Aorta (tissue), 5 donors: ENCODE results near the gene HSD17B2. TPM values are rescaled to one million over a fixed set of nuclear protein-coding genes. Genes with fewer than 3 reads are reported as not detected.
"Not testable (repeated sequence)": the region's sequence is repeated elsewhere in the genome, so short reads cannot be mapped to it uniquely, and the experiment has no call there.

Experiments used
- ATAC-seq: fragments of 200-7000 bp; cut with Tn5 transposase; one replicate; pipeline ENCODE4 v1.9.1; 2022; ENCODE audit warnings: moderate library complexity; ENCODE audit not compliant: low FRiP score
- DNase-seq, 2 donors: peaks; one replicate each; pipeline ENCODE4 v3.0.0-alpha.2; 2020
- H3K27ac ChIP-seq, 2 donors: one replicate each; pipeline ENCODE4 v1.5.1; 2013; ENCODE audit warnings: low read length in 2 of 2, mild to moderate bottlenecking in 2 of 2, moderate library complexity in 2 of 2, control low read depth in 1 of 2, inconsistent platforms in 1 of 2, low read depth in 1 of 2
- H3K27me3 ChIP-seq, 2 donors: one replicate each; pipeline ENCODE4 v1.6.1; 2013; ENCODE audit warnings: control low read depth in 1 of 2, low read length in 1 of 2, mild to moderate bottlenecking in 1 of 2, moderate library complexity in 1 of 2; ENCODE audit not compliant: insufficient read depth in 2 of 2, control insufficient read depth in 1 of 2
- H3K36me3 ChIP-seq, 2 donors: one replicate each; pipeline ENCODE4 v1.6.1; 2013; ENCODE audit warnings: control low read depth in 1 of 2, low read length in 1 of 2, mild to moderate bottlenecking in 1 of 2; ENCODE audit not compliant: insufficient read depth in 2 of 2, control insufficient read depth in 1 of 2
- H3K4me1 ChIP-seq, 2 donors: one replicate each; pipeline ENCODE4 v1.6.1; 2013; ENCODE audit warnings: low read length in 2 of 2, control low read depth in 1 of 2, mild to moderate bottlenecking in 1 of 2, moderate library complexity in 1 of 2; ENCODE audit not compliant: insufficient read depth in 2 of 2, control insufficient read depth in 1 of 2
- H3K4me3 ChIP-seq, 2 donors: one replicate each; pipeline ENCODE4 v1.5.1; 2013; ENCODE audit warnings: low read length in 2 of 2, control low read depth in 1 of 2, mild to moderate bottlenecking in 1 of 2
- H3K9me3 ChIP-seq: one replicate; pipeline ENCODE4 v1.6.1; 2013; ENCODE audit warnings: mild to moderate bottlenecking, low read length; ENCODE audit not compliant: control insufficient read depth
- WGBS, 2 donors: extraction: QIAGEN DNeasy Blood & Tissue Kit; methylation state at CpG; one replicate each; pipeline ENCODE4 v1.1.7; 2013; 5-methylcytosine and 5-hydroxymethylcytosine counted together
- intact Hi-C, 2 donors: fragments of 100-400 bp; cut with DNase I; formaldehyde crosslinking; loops; one replicate each; pipeline versions ENCODE4 v1.14.2 to v1.15.0; 2022
- polyA plus RNA-seq, 2 donors: library from polyadenylated mRNA; stranded (reverse); fragments of 200-250 nt; gene quantifications; one replicate each; pipeline ENCODE4 v1.2.3, GENCODE V29; 2013
- total RNA-seq, 2 donors: library from RNA; stranded (reverse); fragmentation: NEBNext Ultra II Directional; extraction: Animal tissue kit (Norgen Biotek cat#: 25700); gene quantifications; one replicate each; pipeline ENCODE4 v1.2.1, GENCODE V29; 2021
- donor health status: healthy with polysubstance abuse.
- donor health status: Bipolar disorder and iron deficiency.
- donor health status: DM: no; HTN: no; CAD: no.
- donor health status: DM: no; HTN: no; CAD: no.
- donor health status: DM: yes; HTN: yes; CAD: no.

Gene HSD17B2
- total and polyA plus RNA-seq, 4 donors = 1.5 to 16.4 TPM; not detected in 2

- peaks cover 1% of the 10 kb centered on the region for H3K9me3 ChIP-seq
- H3K4me3 ChIP-seq = no peak overlapping the region
- H3K27me3 ChIP-seq = no peaks in the 10 kb centered on the region
- DNase-seq = no peak
- no peak overlapping the region for H3K27ac ChIP-seq
- intact Hi-C loops = no loop called here
- no peaks in the 10 kb centered on the region for H3K4me1 ChIP-seq
- 87 to 91% methylated on average over 3 of the region's 3 CpGs for WGBS, 2 donors
- H3K36me3 ChIP-seq = no peaks in the 10 kb centered on the region
- ATAC-seq = no peak
These were observed 32.2 kb upstream of the HSD17B2 start for GRCh38 chr16:82002831-82003230.

DNA sequence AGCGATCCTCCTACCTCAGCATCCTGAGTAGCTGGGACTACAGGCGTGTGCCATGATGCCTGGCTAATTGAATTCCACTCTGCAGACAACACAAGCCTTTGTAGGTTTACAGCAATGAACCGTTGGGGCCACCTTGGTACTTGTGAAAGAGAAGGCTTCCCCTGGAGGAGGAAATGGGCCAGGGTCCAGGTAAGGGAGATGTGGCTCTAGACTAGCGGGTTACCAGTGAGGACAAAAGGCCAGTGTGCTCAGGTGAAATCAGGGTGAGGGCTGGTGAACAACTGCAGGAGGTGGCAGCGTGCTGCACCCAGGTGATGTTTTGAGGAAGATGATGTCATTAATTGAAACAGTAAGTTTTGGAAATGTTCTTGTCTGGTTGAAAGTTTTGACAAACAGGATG is 30.5 kb upstream of the HSD17B2 start:
- DNase-seq = no peak
- Histone ChIP-seq H3K27ac (no peak overlapping the region), H3K9me3 (peaks cover 6% of the 10 kb centered on the region), H3K4me3 (no peak overlapping the region), H3K36me3 (no peaks in the 10 kb centered on the region), H3K27me3 (no peaks in the 10 kb centered on the region), H3K4me1 (no peaks in the 10 kb centered on the region)
- intact Hi-C loops = no loop called here
- WGBS, 2 donors = 91 to 92% methylated on average over 5 of the region's 5 CpGs
- no peak for ATAC-seq

- no peaks in the 10 kb centered on the region for H3K4me1 ChIP-seq
- no peak for ATAC-seq
- WGBS, 2 donors = 69 to 81% methylated on average over 6 of the region's 6 CpGs
These were observed 29.8 kb upstream of the HSD17B2 start for GRCh38 chr16:82005027-82005830.

GRCh38 chr16:82006036-82006435 is 29.0 kb upstream of the HSD17B2 start:
- DNase-seq (no peak), ATAC-seq (no peak)
- H3K9me3 ChIP-seq = peaks cover 6% of the 10 kb centered on the region
- no peak overlapping the region for H3K4me3 ChIP-seq
- intact Hi-C loops = no loop called here
- WGBS, 2 donors = 92% methylated on average over 5 of the region's 5 CpGs
- H3K4me1 ChIP-seq = no peaks in the 10 kb centered on the region
- no peak overlapping the region for H3K27ac ChIP-seq
- no peaks in the 10 kb centered on the region for H3K36me3 ChIP-seq
- H3K27me3 ChIP-seq = no peaks in the 10 kb centered on the region

More at GRCh38 chr16:82005027-82005830, 29.8 kb upstream of the HSD17B2 start:
- Histone ChIP-seq H3K4me3 (no peak overlapping the region), H3K9me3 (peaks cover 6% of the 10 kb centered on the region), H3K27ac (no peak overlapping the region), H3K36me3 (no peaks in the 10 kb centered on the region), H3K27me3 (no peaks in the 10 kb centered on the region)
- intact Hi-C loops = no loop called here
- DNase-seq = no peak

- no peaks in the 10 kb centered on the region for H3K36me3 ChIP-seq
- no peaks in the 10 kb centered on the region for H3K4me1 ChIP-seq
- intact Hi-C loops = no loop called here
- no peak overlapping the region for H3K27ac ChIP-seq
- ATAC-seq = no peak
- DNase-seq = no peak
- peaks cover 0 to 4% of the 10 kb centered on the region in 2 donors for H3K27me3 ChIP-seq
- 87% methylated on average over 2 of the region's 2 CpGs for WGBS, 2 donors
- H3K9me3 ChIP-seq = peaks cover 9% of the 10 kb centered on the region
- no peak overlapping the region for H3K4me3 ChIP-seq
These were observed 27.9 kb upstream of the HSD17B2 start for GRCh38 chr16:82007189-82007588.

- H3K4me1 ChIP-seq = no peaks in the 10 kb centered on the region
- H3K27me3 ChIP-seq = peaks cover 0 to 4% of the 10 kb centered on the region in 2 donors
- no peak overlapping the region for H3K27ac ChIP-seq
- no peaks in the 10 kb centered on the region for H3K36me3 ChIP-seq
- intact Hi-C loops = no loop called here
- 95 to 96% methylated on average over 9 of the region's 9 CpGs for WGBS, 2 donors
- ATAC-seq (no peak), DNase-seq (no peak)
- peaks cover 9% of the 10 kb centered on the region for H3K9me3 ChIP-seq
- no peak overlapping the region for H3K4me3 ChIP-seq
These were observed 26.0 kb upstream of the HSD17B2 start for GRCh38 chr16:82008957-82009592.

DNA sequence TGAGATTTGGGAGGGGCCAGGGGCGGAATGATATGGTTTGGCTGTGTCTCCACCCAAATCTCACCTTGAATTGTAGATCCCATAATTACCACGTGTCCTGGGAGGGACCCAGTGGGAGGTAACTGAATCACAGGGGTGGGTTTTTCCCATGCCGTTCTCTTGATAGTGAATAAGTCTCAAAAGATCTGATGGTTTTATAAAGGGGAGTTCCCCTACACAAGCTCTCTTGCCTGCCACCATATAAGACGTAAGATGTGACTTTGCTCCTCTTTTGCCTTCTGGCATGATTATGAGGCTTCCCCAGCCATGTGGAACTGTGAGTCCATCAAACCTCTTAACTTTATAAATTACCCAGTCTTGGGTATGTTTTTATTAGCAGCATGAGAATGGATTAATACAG is 25.3 kb upstream of the HSD17B2 start:
- ATAC-seq, DNase-seq, intact Hi-C loops: not testable (repeated sequence)

GRCh38 chr16:82010649-82011048 is 24.4 kb upstream of the HSD17B2 start:
- peaks cover 0 to 4% of the 10 kb centered on the region in 2 donors for H3K27me3 ChIP-seq
- DNase-seq (no peak), ATAC-seq (no peak)
- intact Hi-C loops = no loop called here
- H3K9me3 ChIP-seq = peaks cover 11% of the 10 kb centered on the region
- no peaks in the 10 kb centered on the region for H3K4me1 ChIP-seq
- H3K4me3 ChIP-seq = peak overlapping the region in 1 of 2 donors; percentile 30
- H3K36me3 ChIP-seq = no peaks in the 10 kb centered on the region
- 78 to 84% methylated on average over 8 of the region's 8 CpGs for WGBS, 2 donors
- H3K27ac ChIP-seq = no peak overlapping the region

More for the DNA sequence above, 25.3 kb upstream of the HSD17B2 start:
- H3K4me3 ChIP-seq, H3K27ac ChIP-seq, H3K4me1 ChIP-seq, H3K27me3 ChIP-seq, H3K36me3 ChIP-seq, H3K9me3 ChIP-seq: not testable (repeated sequence)
- 91 to 94% methylated on average over 4 of the region's 4 CpGs for WGBS, 2 donors

GRCh38 chr16:82011199-82011641 is 23.8 kb upstream of the HSD17B2 start, which contains the start of gene SDR42E1:
Gene SDR42E1, minus strand, starts transcription at chr16:82011470. Its CDS starts 10,612 bp downstream, at chr16:82000858.
- DNase-seq = peak in 1 of 2 donors; percentile 47
- WGBS, 2 donors = 7 to 10% methylated on average over 32 of the region's 32 CpGs
- peaks cover 0 to 4% of the 10 kb centered on the region in 2 donors for H3K27me3 ChIP-seq
- H3K9me3 ChIP-seq = peaks cover 11% of the 10 kb centered on the region
- intact Hi-C loops = no loop called here
- no peak within 1 kb of the TSS for H3K27ac ChIP-seq
- ATAC-seq = peak; percentile 26
- no peaks in the 10 kb centered on the region for H3K36me3 ChIP-seq
- H3K4me3 ChIP-seq = peak within 1 kb of the TSS in 1 of 2 donors; percentile 30
- peaks cover 0 to 3% of the 10 kb centered on the region in 2 donors for H3K4me1 ChIP-seq
